ENCODE measurements around the gene ZNF516. TPM values are rescaled to one million over a fixed set of nuclear protein-coding genes. Genes with fewer than 3 reads are reported as not detected.
"Not testable (repeated sequence)": the region's sequence is repeated elsewhere in the genome, so short reads cannot be mapped to it uniquely, and the experiment has no call there.

The ZNF516 gene
- total and polyA plus RNA-seq, 2 of the 13 experiments (the other 11 are each of a cell fraction or from before 2014, with no cell fraction given) = 16.6 to 18.7 TPM

- H3K27me3 ChIP-seq (ENCODE audit: control insufficient read depth in 1 of 2, insufficient read depth in 2 of 2, low read length in 2 of 2); H3K36me3 ChIP-seq (replicated peaks in 1 of 2; ENCODE audit: control insufficient read depth in 1 of 2, insufficient read depth in 2 of 2, low read length in 2 of 2); H2AFZ ChIP-seq (ENCODE audit: low read length); CTCF ChIA-PET (ENCODE audit: low intra/inter-chr PET ratio, low total read pairs); intact Hi-C loops (cut with micrococcal nuclease; ENCODE audit: unreplicated experiment); H3K9me3 ChIP-seq (ENCODE audit: low read length); FAIRE-seq; H3K4me3 ChIP-seq (replicated peaks in 1 of 3; ENCODE audit: insufficient read depth in 1 of 3, low read depth in 2 of 3, low read length in 3 of 3); BruUV-seq (replicated peaks); H3K27ac ChIP-seq (ENCODE audit: extremely low read length, insufficient read depth, low read length); ATAC-seq; DNase-seq (ENCODE audit: low spot score); H3K4me2 ChIP-seq (ENCODE audit: low read depth, low read length); in situ Hi-C loops (cut with HindIII; ENCODE audit: extremely low pct_ligation_motif_present, low pct_unique_long_range_greater_than_20kb); H3K9ac ChIP-seq (ENCODE audit: insufficient read depth, low read depth, low read length): not testable (repeated sequence)
- H4K20me1 ChIP-seq (ENCODE audit: insufficient read depth, low read length) = peaks cover 77% of the 10 kb centered on the region
- POLR2A ChIA-PET = interaction anchor here (1.6 kb wide), 1 partner anchor 20 kb away, joined by 6 read pairs; no protein-coding TSS in a partner anchor
- peaks cover 43% of the 10 kb centered on the region for H3K4me1 ChIP-seq (ENCODE audit: insufficient read depth, low read length)
- H3K79me2 ChIP-seq (ENCODE audit: insufficient read depth, low read length) = peaks cover 95% of the 10 kb centered on the region
- 96% methylated on average over 9 of the region's 9 CpGs for WGBS (ENCODE audit: low lambda C conversion rate)
Observed at GRCh38 chr18:76473521-76473920, 21.5 kb downstream of the ZNF516 start.

GRCh38 chr18:76472829-76473228, 22.2 kb downstream of the ZNF516 start:
- peaks cover 92% of the 10 kb centered on the region for H3K79me2 ChIP-seq (ENCODE audit: insufficient read depth, low read length)
- in situ Hi-C loops (cut with HindIII; ENCODE audit: extremely low pct_ligation_motif_present, low pct_unique_long_range_greater_than_20kb) (no loop called here), intact Hi-C loops (cut with micrococcal nuclease; ENCODE audit: unreplicated experiment) (no loop called here)
- no peak for DNase-seq (ENCODE audit: low spot score)
- POLR2A ChIA-PET = no interaction called here
- no peak overlapping the region for H3K4me3 ChIP-seq (replicated peaks in 1 of 3; ENCODE audit: insufficient read depth in 1 of 3, low read depth in 2 of 3, low read length in 3 of 3)
- H3K9ac ChIP-seq (ENCODE audit: insufficient read depth, low read depth, low read length) = no peak overlapping the region
- CTCF ChIA-PET (ENCODE audit: low intra/inter-chr PET ratio, low total read pairs) = no interaction called here
- H3K9me3 ChIP-seq (ENCODE audit: low read length) = no peaks in the 10 kb centered on the region
- peaks cover 75% of the 10 kb centered on the region for H4K20me1 ChIP-seq (ENCODE audit: insufficient read depth, low read length)
- peaks cover 5 to 8% of the 10 kb centered on the region in 2 experiments; a peak in 4 of 5 replicates for H3K36me3 ChIP-seq (replicated peaks in 1 of 2; ENCODE audit: control insufficient read depth in 1 of 2, insufficient read depth in 2 of 2, low read length in 2 of 2)
- no peak overlapping the region for H3K4me2 ChIP-seq (ENCODE audit: low read depth, low read length)
- no peak overlapping the region for H2AFZ ChIP-seq (ENCODE audit: low read length)
- no peak overlapping the region for H3K27ac ChIP-seq (ENCODE audit: extremely low read length, insufficient read depth, low read length)
- WGBS (ENCODE audit: low lambda C conversion rate) = 97% methylated on average over 3 of the region's 3 CpGs
- FAIRE-seq = no peak
- H3K4me1 ChIP-seq (ENCODE audit: insufficient read depth, low read length) = peaks cover 38% of the 10 kb centered on the region
- H3K27me3 ChIP-seq (ENCODE audit: control insufficient read depth in 1 of 2, insufficient read depth in 2 of 2, low read length in 2 of 2) = no peaks in the 10 kb centered on the region
- ATAC-seq = no peak
- BruUV-seq (replicated peaks) = no TSS peak
- TF ChIP-seq ZSCAN31 (CRISPR knock-in tag; IDR thresholded peaks at IDR 0.05; ENCODE audit: low read depth) = no peak
- TF ChIP-seq BATF2 (CRISPR knock-in tag; IDR thresholded peaks at IDR 0.05) = no peak
- no peak for TF ChIP-seq SRY (CRISPR knock-in tag; IDR thresholded peaks at IDR 0.05)
- no peak for TF ChIP-seq RBAK (CRISPR knock-in tag; IDR thresholded peaks at IDR 0.05)
- no peak for TF ChIP-seq TGIF2 (CRISPR knock-in tag; IDR thresholded peaks at IDR 0.05)
- TF ChIP-seq PHF5A (CRISPR knock-in tag; IDR thresholded peaks at IDR 0.05; ENCODE audit: low read depth, unreplicated experiment) = no peak
- TF ChIP-seq ZNF619 (CRISPR knock-in tag; IDR thresholded peaks at IDR 0.05) = no peak
- TF ChIP-seq ZFP91 (CRISPR knock-in tag; IDR thresholded peaks at IDR 0.05; ENCODE audit: borderline replicate concordance) = no peak
- TF ChIP-seq ZNF775 (CRISPR knock-in tag; IDR thresholded peaks at IDR 0.05; ENCODE audit: borderline replicate concordance) = no peak
- no peak for TF ChIP-seq TFE3 (CRISPR knock-in tag; IDR thresholded peaks at IDR 0.05)
- no peak for TF ChIP-seq ZNF326 (CRISPR knock-in tag; IDR thresholded peaks at IDR 0.05; ENCODE audit: borderline replicate concordance)
- no peak for TF ChIP-seq HOMEZ (CRISPR knock-in tag; IDR thresholded peaks at IDR 0.05; ENCODE audit: low read depth)
- no peak for TF ChIP-seq ZNF615 (CRISPR knock-in tag; IDR thresholded peaks at IDR 0.05; ENCODE audit: borderline replicate concordance)
